ENCODE data around the gene GPR39.
A peak's percentile ranks its signal among the peaks of the same experiment; 100 is the strongest.
"Not testable (repeated sequence)": the region's sequence is repeated elsewhere in the genome, so short reads cannot be mapped to it uniquely, and the experiment has no call there.

Gene GPR39

DNA sequence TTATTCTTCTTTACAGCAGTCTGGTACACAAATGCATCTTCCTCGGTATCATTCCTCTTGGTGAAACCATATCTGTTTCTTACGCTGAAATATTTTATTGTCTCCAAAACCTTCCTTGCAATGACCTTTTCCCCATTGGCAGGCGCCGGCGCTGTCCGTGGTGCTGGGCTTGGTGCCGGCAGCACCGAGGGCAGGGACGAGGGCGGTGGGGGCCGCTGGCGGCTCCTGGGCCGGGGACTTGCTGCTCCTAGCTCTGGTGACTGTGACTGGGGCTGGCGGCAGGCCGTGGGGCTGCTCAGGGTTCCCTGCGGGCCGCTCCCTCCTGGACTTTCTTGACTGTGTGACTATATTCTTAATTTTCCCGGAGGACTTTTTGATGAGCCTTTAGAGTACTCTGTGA is 72.5 kb downstream of the GPR39 start:
- DNase-seq (ENCODE audit: low read depth in 2 of 3, low spot score in 2 of 3): no peak

DNA sequence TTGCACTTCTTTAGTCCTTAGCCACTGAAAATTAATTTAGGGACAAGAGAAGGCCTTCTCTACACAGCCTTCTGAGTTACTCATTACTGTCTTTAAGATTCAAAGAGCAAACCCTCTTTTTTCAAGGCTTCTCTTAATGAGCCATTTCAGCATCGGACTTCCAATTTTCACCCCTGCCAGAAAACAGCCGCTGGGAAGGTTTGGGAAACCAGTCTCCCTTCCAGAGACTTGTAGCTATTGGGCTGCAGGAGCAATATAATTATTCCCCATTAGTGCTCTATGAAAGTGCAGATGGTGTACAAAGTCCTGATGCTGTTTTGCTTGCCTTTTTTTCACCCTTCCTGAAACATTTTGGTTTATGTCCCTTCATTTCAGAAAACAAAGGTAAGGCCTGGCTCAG is 79.3 kb downstream of the GPR39 start:
- no peak for DNase-seq (ENCODE audit: low read depth in 2 of 3, low spot score in 2 of 3)

DNA sequence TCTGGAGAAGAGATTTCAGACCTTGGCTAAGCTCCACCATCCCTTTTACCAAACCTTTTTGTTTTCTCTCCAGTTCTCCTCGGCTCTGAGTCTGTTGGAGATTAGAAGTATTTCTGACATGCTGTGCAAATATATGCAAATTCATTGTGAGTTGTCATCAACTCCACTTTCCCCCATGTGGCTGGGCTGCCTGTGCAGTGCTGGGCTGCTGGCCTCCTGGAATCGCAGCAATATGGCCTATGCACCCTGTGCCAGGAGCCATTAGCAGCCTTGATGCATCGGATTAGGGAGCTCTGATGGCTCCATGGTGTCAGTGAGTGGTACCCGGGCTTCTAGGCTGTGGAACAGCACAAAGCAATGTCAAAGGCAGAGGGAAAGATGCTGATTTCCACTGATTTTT is 80.0 kb downstream of the GPR39 start:
- DNase-seq (ENCODE audit: low read depth in 2 of 3, low spot score in 2 of 3): no peak

DNA sequence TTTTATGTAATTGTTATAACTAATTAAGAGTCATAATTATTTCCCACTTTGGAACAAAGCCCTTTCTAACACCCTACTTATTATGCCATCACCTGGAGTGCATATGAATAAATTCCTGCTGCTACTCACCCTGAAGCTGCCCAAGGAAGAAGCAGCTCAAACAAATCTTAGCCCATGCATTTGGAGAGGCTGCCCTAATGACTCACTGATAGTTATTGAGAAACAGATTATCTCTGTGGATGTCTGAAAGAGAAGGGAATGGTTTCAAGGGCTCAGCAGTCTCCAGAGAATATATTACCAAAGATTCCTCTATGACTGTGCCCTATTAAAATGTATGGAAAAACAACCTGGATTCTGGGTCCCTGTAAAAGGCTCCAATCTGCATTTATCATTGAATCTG is 81.0 kb downstream of the GPR39 start:
- DNase-seq (ENCODE audit: low read depth in 2 of 3, low spot score in 2 of 3): no peak

DNA sequence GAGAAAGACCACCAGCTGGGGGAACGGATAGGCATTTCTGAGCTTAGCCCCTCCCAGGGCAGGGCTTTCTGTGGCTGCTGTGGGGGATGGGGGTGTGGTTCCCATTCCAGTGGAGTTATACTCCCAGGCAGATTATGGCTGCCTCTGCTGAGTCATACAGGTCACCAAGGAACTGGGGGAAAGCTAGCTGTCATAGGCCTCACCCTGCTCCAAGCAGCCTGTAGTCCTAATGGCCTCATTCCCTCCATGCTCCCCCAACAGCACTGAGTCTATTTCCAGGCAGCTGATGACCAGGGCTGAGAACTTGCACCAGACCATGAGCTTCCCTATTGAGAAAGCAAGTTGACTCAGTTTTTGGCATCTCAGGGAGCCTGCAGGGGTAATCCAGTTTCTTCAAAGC is 87.1 kb downstream of the GPR39 start:
- no peak for DNase-seq (ENCODE audit: low read depth in 2 of 3, low spot score in 2 of 3)

DNA sequence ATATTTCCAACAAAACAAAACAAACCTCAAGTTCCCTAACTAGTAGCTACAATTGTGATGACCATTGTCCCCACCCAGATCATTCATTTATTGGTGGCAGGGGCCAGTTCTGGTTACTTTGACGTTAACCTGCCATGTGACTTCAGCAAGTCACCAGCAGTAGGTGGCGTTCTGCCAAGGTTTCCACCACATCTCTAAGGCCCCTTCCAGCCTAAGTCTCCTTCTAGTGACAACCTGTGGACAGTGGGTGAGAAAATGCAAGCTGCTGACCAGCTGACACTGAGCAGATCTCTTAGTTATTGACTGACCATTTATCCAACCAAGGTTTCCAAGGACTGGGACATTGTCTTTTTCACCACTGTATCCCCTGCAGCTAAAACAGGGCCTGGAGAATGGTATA is 98.4 kb downstream of the GPR39 start:
- DNase-seq (ENCODE audit: low read depth in 2 of 3, low spot score in 2 of 3): no peak

DNA sequence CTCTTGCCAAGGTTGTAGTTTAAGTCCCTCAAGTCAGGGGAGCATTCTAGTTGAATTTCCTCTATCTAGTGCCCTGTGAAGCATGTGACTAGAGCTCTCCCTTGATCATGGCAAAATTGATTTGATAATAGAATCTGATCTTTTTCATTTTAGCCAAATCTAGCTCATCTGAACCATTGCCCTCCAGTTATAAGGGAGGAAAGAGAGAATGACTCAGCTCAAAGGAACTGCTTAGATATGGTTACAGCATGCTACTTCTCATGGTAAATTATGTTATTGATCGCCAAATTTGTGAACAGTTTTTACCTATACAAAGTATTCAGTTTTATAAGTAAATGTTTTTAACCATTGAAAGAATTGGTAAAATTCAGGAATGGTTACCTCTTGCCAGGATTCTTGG is 100.8 kb downstream of the GPR39 start:
- DNase-seq (ENCODE audit: low read depth in 2 of 3, low spot score in 2 of 3): no peak

DNA sequence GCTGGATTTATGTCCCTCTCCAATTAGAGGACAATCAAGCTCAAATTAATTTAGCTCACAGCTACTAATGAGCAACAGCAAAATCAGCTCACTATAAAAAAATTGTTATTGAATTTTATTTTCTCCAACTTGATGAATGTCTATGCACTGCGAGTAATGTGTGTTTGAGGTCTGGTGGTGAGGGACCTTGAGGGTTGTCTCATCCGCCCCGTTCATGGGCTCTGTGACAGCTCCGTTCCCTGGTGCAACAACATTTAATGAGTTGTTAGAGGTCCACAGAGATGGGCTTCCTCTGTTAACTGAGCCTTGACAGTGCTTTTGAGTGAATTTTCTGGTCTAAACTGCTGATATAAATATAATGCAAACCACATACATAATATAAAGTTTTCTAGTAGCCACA is 101.7 kb downstream of the GPR39 start:
- DNase-seq (ENCODE audit: low read depth in 2 of 3, low spot score in 2 of 3): no peak

DNA sequence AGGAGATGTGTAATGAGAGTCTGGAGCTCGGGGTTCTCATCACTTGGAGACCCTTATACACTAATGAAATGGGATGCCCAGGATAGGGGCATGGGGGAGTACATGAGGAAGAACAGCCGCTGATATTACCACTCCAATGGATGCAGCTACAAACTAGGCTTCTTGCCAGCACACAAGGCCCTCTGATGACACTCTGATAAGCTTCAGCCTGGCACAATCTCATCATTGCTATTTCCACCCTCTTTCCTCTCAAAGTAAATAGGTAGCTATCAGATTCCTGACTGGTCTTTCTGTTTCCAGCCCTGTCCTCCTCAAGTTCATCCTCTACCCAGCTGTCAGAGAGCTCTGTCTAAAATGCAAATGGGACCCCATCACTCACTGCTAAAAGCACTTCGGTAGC is 103.0 kb downstream of the GPR39 start:
- no peak for DNase-seq (ENCODE audit: low read depth in 2 of 3, low spot score in 2 of 3)

DNA sequence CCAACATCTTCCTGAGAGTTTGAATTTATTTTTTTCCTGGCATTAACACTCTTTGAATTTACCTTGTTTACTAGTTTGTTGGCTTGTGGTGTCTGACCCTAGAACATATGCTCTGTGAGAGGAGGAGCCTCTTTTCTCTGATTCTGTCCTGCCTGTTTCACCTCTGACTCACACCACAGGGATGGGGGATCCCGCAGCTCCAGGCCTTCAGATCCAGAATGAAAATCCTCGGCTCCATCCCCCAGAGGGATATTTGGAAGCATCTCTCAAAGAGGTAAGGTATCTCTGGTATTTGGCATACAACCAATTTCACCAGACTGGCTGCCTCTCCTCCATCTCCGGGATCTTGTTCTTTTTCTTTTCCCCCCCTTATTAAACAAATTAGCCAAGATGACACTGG is 104.7 kb downstream of the GPR39 start:
- no peak for DNase-seq (ENCODE audit: low read depth in 2 of 3, low spot score in 2 of 3)

DNA sequence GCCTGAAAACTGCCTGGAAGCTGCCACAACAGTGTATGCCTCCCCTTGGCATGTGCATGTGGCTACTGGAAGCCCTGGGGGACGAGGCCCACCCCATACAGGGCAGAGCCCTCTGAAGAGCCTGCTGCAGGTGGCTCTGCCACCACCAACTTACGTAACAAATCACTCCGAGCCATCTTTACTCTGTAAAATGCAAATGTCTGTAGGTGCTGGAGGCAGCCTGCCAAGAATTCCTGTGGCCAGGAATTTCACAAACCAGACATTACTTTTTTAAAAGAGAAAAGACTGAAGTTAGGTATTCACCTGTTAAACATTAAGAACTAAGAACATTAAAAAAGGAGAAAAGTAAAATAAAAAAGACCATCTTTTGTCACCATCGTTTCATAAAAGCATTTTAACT is 106.3 kb downstream of the GPR39 start:
- no peak for DNase-seq (ENCODE audit: low read depth in 2 of 3, low spot score in 2 of 3)

DNA sequence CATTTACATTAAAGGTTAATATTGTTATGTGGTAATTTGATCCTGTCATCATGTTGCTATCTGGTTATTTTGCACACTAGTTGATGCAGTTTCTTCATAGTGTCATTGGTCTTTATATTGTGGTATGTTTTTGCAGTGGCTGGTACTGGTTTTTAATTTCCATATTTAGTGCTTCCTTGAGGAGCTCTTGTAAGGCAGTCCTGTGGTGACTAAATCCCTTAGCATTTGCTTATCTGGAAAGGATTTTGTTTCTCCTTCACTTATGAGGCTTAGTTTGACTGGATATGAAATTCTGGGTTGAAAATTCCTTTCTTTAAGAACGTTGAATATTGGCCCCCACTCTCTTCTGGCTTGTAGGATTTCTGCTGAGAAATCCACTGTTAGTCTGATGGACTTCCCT is 120.5 kb downstream of the GPR39 start:
- not testable (repeated sequence) for DNase-seq (ENCODE audit: low read depth in 2 of 3, low spot score in 2 of 3)

DNA sequence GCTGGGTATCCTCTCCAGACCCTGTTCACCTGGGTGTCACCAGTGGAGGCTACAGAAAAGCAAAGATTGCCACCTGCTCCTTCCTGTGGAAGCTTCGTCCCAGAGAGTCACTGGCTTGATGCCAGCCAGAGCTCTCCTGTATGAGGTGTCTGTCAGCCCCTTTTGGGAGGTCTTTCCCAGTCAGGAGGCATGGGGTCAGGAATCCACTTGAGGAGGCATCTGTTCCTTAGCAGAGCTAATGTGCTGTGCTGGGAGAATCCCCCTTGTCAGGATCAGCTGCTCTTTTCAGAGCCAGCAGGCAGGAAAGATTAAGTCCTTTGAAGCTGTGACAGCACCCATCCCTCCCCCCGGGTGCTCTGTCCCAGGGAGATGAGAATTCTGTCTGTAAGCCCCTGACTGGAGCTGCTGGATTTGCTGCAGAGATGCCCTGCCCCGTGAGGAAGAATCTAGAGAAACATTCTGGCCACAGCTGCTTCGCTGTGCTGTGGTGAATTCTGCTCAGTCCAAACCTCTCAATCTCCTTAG is 121.8 kb downstream of the GPR39 start:
- DNase-seq (ENCODE audit: low read depth in 2 of 3, low spot score in 2 of 3): no peak

DNA sequence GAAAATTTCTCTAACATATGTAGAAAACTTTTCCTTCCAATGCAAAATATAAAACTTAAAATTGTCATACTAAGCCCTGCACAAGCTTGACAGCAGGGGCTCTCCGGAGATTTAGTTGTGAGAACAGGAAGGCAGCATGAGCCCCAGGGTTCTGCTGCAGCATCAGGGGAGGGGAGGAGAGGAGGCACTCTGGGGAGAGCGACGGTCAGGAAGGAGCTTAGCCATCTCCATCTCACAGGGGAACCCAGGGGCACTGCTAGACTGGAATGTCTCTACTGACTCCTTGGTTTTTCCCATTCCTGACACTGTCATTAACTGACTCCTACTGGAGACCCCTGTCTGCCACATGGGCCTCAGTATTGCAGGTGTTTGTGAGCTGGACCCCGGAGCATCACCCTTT is 123.6 kb downstream of the GPR39 start:
- no peak for DNase-seq (ENCODE audit: low read depth in 2 of 3, low spot score in 2 of 3)

DNA sequence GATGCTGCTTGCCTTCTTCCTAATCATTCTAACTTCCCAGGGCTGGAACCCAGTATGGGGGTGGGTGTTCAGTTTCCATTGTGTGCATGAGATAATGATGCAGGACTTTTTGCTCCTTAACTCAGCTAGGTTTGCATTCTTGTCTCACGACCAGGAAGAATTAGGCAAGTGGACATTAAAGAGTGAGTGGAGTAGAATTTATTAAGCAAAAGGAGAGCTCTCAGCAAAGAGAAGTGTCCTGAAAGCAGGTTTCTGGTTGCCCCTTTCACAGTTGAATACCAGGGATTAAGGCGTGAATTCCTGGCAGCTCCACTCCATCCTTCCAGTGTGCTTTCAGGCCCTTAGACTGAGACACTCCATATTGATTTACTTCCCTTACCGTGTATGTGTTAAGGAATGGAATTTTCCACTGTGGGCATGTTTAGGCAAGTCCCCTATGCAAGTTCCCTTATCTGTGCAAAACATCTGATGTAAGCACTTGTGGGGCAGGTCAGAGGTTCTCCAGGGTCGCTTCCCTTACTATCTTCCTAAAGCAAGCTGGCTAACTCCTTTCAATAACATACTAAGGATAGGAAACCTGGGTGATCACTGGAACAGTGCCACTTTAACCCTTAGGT is 126.5 kb downstream of the GPR39 start:
- DNase-seq (ENCODE audit: low read depth in 2 of 3, low spot score in 2 of 3): no peak

DNA sequence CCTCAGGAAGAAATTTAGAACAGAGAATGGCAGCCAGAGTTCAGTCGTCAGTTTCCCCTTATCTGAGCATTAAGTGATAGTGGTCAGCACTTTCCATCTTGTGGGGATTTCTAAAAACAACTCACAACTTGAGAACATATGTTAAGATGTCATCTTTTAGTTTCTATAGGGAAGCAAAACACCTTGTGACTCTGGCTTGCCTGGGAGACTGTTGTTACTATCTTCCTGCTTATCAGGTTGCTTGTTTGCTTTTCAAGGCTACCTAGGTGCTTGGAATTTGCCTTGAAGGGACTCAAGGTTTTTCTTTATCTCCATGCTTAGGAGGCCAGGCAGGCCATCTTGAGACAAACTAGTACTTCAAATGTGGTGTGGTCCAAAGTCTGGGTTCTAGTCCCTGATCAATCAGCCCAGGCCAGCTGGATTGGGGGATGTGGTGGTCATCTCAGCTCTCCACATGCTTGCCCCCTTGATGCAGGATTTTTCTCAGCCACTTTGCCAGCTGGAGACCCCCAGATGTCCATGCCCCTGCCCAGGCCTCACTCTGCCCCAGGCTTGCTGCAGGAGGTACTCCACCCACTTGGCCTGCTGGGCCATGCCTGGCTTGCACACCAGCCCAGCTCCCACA is 127.5 kb downstream of the GPR39 start:
- DNase-seq (ENCODE audit: low read depth in 2 of 3, low spot score in 2 of 3): no peak

DNA sequence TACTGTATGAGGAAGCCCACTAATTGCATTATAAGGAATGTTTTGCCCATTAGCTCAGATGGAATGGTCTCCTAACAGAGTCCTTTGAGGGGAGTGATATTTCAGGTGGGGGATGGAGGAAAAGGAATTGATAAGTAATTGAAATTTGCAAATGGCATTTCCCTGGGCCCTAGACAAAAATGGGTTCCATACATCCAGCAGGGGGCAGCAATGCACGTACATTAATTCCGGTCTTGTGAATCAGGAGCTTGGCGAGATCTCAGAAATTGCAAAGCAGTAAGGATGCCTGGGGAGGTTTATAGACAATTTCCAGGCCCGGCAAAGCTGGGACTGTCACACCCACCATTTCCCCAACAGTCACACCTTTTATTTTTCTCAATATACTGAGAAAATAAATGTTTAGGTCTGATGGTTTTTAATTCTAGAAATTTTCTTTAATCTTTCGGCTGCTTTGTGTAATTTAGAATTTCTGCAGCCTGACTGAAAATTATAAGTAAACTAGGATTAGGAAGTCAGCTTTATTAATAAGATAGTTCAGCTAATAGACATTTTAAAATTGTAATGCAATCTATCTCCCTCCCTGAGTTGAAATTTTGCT is 130.6 kb downstream of the GPR39 start:
- peak; percentile 1 to 23 (median 13) for DNase-seq (ENCODE audit: low read depth in 2 of 3, low spot score in 2 of 3)

DNA sequence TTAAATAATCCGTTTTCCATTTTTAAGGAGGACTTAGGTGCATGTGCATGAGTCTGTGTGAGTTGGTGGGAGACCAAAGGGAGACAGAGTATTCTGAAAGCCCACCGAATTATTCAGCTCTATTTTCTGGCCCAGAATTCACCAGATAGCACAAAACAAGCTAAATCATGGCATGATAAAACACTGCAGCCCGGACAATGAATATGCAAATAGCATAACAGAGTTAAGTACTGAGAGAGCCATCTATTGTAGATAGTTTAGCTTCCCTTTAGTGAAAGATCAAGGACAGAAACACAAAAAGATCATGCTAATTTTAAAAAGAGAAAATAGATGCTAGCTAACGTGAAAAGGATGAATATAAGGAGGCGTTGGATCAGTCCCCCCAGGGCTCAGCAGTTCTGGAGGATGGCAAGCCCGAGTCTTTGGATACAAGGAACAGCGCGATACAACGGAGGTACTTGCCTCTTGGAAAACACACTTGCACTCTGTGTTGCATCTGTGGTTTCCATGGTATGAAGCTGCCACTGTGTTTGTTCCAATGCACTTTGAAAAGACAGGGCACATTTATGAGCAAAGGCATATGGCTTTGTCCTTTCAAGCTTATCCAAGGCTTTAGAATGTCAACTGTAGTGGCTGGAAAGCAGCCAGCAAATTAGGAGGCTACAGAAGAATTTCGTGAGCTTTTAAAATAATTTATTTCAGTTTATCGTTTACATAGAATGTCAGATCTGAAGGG is 133.5 kb downstream of the GPR39 start:
- DNase-seq (ENCODE audit: low read depth in 2 of 3, low spot score in 2 of 3): no peak

DNA sequence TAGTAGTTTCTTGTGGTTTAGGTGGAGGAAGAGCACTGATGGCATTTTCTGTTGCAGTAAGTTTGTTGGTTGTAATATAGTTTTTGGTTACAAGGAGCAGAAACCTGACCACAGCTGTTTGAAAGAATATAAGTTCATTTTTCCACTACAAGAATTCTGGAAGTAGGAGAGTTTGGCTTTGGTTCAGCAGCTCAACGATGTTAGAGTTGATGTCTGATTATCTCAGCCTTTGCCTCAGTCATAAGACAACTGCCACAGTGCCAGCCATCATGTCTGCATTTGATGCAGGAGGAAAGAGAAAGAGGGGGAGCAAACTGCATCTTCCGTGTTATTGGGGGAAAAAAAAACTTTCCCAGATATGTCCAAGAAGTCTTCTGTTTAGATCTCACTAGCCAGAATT is 134.3 kb downstream of the GPR39 start:
- DNase-seq (ENCODE audit: low read depth in 2 of 3, low spot score in 2 of 3): no peak

DNA sequence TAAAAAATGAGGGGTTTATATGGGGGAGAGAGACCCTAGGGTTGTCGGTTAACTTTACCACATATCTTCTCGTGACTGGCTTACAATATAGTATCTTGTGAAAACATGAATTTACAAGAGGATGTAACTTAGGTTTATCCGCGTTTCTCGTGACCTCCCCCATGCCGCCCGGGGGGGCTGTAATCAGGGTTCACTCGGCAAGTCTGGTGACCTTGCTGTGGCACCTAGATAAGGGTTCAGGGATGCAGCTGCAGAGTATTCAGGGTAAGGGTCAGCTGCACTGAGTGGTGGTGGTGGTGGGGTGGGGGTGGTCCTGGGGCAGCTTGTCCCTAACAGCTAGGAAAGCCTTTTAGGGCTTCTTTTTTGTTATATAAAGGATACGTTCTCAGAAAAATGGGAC is 141.1 kb downstream of the GPR39 start:
- no peak for DNase-seq (ENCODE audit: low read depth in 2 of 3, low spot score in 2 of 3)

DNA sequence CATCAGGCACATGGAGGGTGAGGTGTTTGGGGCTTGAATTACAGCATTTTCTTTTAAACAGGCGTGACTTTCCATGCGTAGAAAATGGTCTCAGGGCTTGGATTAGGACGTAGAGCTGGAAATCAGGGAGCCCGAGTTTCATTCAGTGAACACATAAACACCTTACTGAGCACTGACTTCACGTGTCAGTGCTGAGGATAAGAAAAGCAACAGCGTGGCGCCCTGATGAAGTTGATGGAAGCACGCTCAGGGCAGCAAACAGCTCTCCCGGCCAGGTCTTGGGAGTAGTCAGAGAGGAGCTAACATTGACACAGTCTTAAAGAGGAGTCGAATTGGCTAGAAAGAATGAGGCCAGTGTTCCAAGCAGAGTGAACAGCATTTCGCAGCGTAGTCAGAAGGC is 142.7 kb downstream of the GPR39 start:
- no peak for DNase-seq (ENCODE audit: low read depth in 2 of 3, low spot score in 2 of 3)

DNA sequence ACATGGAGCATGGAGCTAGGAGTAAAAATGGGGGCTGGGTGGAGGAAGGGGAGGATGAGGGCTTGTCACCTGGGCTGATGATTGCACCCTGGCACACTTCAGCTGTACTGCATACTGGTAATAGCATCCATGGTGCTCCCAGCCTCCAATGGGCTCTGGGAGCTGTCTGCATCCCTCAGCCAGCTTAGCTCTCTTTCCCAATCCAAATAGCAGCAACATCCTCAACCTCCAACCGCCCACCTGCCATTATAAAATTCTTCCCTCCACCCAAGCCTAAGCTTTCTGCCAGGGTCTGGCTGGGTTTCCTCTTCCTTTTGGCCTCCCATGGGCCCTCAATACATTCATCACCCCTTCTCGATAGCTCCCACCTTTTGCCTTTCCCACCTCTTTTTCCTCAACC is 143.3 kb downstream of the GPR39 start:
- DNase-seq (ENCODE audit: low read depth in 2 of 3, low spot score in 2 of 3): no peak

All from activated CD8-positive, alpha-beta memory T cell treated with anti-CD3 and anti-CD28 coated beads for 48 hours (primary cell).